Non-pigmented ciliary epithelial cell (primary cell): ENCODE data around the gene DENND11.

Experiments used
- DNase-seq: peaks from one replicate; pipeline ENCODE4 v3.0.0-alpha.2; 2010; ENCODE audit warnings: low read depth

DENND11 gene

GRCh38 chr7:141702047-141702567 lies at the start of gene DENND11:
Gene DENND11, minus strand, starts transcription at chr7:141702166. Its CDS starts 13 bp downstream, at chr7:141702153.
- DNase-seq, result no peak

GRCh38 chr7:141748396-141748795 lies 46.4 kb upstream of the DENND11 start:
- DNase-seq, result peak; percentile 32

GRCh38 chr7:141744131-141744530 lies 42.2 kb upstream of the DENND11 start:
- DNase-seq, result no peak

GRCh38 chr7:141742229-141742628 lies 40.3 kb upstream of the DENND11 start:
- DNase-seq, result no peak

- DNase-seq, result no peak
Measured at GRCh38 chr7:141739250-141739649, 37.3 kb upstream of the DENND11 start.

GRCh38 chr7:141738592-141739013 lies 36.6 kb upstream of the DENND11 start:
- no peak for DNase-seq

- DNase-seq, result peak; percentile 87
Measured at GRCh38 chr7:141737836-141738591, 36.0 kb upstream of the DENND11 start, which contains the start of gene SSBP1. Gene SSBP1, plus strand, starts transcription at chr7:141738358. Its CDS starts 809 bp downstream, at chr7:141739167.

- DNase-seq, result no peak
Measured at GRCh38 chr7:141737118-141737835, 35.3 kb upstream of the DENND11 start.

- no peak for DNase-seq
Measured at GRCh38 chr7:141731476-141732149, 29.6 kb upstream of the DENND11 start.

- DNase-seq, result no peak
Measured at GRCh38 chr7:141729020-141729419, 27.1 kb upstream of the DENND11 start.

- DNase-seq, result no peak
Measured at GRCh38 chr7:141722529-141722928, 20.6 kb upstream of the DENND11 start.

- DNase-seq, result no peak
Measured at GRCh38 chr7:141717450-141717849, 15.5 kb upstream of the DENND11 start.

- no peak for DNase-seq
Measured at GRCh38 chr7:141715794-141716689, 14.1 kb upstream of the DENND11 start.

GRCh38 chr7:141715018-141715417 lies 13.1 kb upstream of the DENND11 start:
- DNase-seq, result no peak

GRCh38 chr7:141714571-141714970 lies 12.6 kb upstream of the DENND11 start:
- no peak for DNase-seq

- no peak for DNase-seq
Measured at GRCh38 chr7:141713890-141714289, 11.9 kb upstream of the DENND11 start.

GRCh38 chr7:141712603-141713255 lies 10.8 kb upstream of the DENND11 start:
- no peak for DNase-seq

GRCh38 chr7:141710301-141710700 lies 8.3 kb upstream of the DENND11 start:
- no peak for DNase-seq

GRCh38 chr7:141709749-141710148 lies 7.8 kb upstream of the DENND11 start:
- DNase-seq, result no peak

- no peak for DNase-seq
Measured at GRCh38 chr7:141709318-141709717, 7.4 kb upstream of the DENND11 start.

- no peak for DNase-seq
Measured at GRCh38 chr7:141708351-141708750, 6.4 kb upstream of the DENND11 start, which contains the start of gene WEE2. Gene WEE2, plus strand, starts transcription at chr7:141708353. Its CDS starts 406 bp downstream, at chr7:141708759.
